A549 (cell line): ENCODE measurements around the gene DPEP3.

Experiments used
- BHLHE40 ChIP-seq: IDR thresholded peaks from 2 replicates; pipeline ENCODE4 v1.6.1; 2012; ENCODE audit warnings: low read depth, low read length, inconsistent platforms
- CHD2 ChIP-seq: fragments of 150-350 bp; IDR thresholded peaks from 2 replicates; pipeline ENCODE4 v1.6.1; 2014; ENCODE audit warnings: low read length; ENCODE audit not compliant: partially characterized antibody
- CHD4 ChIP-seq: fragments of 200-600 bp; sonication (generic); IDR thresholded peaks from 2 replicates; pipeline ENCODE4 v1.6.1; 2016; ENCODE audit warnings: antibody characterized with exemption, mild to moderate bottlenecking, borderline replicate concordance
- CTCF ChIP-seq: fragments of >200 bp; sonication (Bioruptor Twin); formaldehyde crosslinking; IDR thresholded peaks from 3 replicates; pipeline ENCODE4 v1.5.1; 2016
- EHMT2 ChIP-seq: fragments of 200-600 bp; sonication (generic); IDR thresholded peaks from 2 replicates; pipeline ENCODE4 v1.6.1; 2016; ENCODE audit warnings: antibody characterized with exemption, low read depth, mild to moderate bottlenecking, moderate library complexity
- ESRRA ChIP-seq: fragments of 150-350 bp; IDR thresholded peaks from 2 replicates; pipeline ENCODE4 v1.6.1; 2014; ENCODE audit warnings: mild to moderate bottlenecking, low read length, borderline replicate concordance
- JUN ChIP-seq, 2 experiments: fragments of >200 bp; sonication (Bioruptor Twin); formaldehyde crosslinking; IDR thresholded peaks; 2 replicates in 1 of 2; 3 replicates in 1 of 2; pipeline ENCODE4 v1.6.1; 2016 to 2017
- JUNB ChIP-seq: fragments of >200 bp; sonication (Bioruptor Twin); formaldehyde crosslinking; IDR thresholded peaks from 2 replicates; pipeline ENCODE4 v1.6.1; 2016
- KDM1A ChIP-seq: fragments of 200-600 bp; sonication (generic); IDR thresholded peaks from 2 replicates; pipeline ENCODE4 v1.6.1; 2016; ENCODE audit warnings: low read depth, mild to moderate bottlenecking
- MAX ChIP-seq: IDR thresholded peaks from 2 replicates; pipeline ENCODE4 v1.6.1; 2012
- NR3C1 ChIP-seq: fragments of >200 bp; sonication (Bioruptor Twin); formaldehyde crosslinking; IDR thresholded peaks from 3 replicates; pipeline ENCODE4 v1.6.1; 2017
- RARB ChIP-seq: fragments of 250-450 bp; sonication (Bioruptor Pico); IDR thresholded peaks from 2 replicates; pipeline ENCODE4 v1.8.0; 2021; ENCODE audit warnings: mild to moderate bottlenecking, moderate library complexity
- RCOR1 ChIP-seq: fragments of 150-350 bp; IDR thresholded peaks from 2 replicates; pipeline ENCODE4 v1.6.1; 2014; ENCODE audit warnings: antibody characterized with exemption, low read length, low read depth
- REST ChIP-seq: fragments of 200-600 bp; sonication (generic); IDR thresholded peaks from 2 replicates; pipeline ENCODE4 v1.6.1; 2016; ENCODE audit warnings: antibody characterized with exemption, mild to moderate bottlenecking, moderate library complexity

- TF ChIP-seq RCOR1: no peak
- no peak for TF ChIP-seq CHD4
- TF ChIP-seq CHD2: no peak
- no peak for TF ChIP-seq REST
- TF ChIP-seq ESRRA: no peak
- no peak for TF ChIP-seq RARB (CRISPR knock-in tag)
- no peak for TF ChIP-seq CTCF
- TF ChIP-seq NR3C1: no peak
- no peak for TF ChIP-seq KDM1A
- TF ChIP-seq BHLHE40: no peak
- no peak; a peak in 1 of 5 replicates for TF ChIP-seq JUN (IDR thresholded peaks at IDR 0.05)
- no peak for TF ChIP-seq JUNB
- no peak for TF ChIP-seq EHMT2
- no peak for TF ChIP-seq MAX
Measured at GRCh38 chr16:67939507-67940445, 40.5 kb downstream of the DPEP3 start.
